ENCODE results near the gene ITPRID2. TPM values are rescaled to one million over a fixed set of nuclear protein-coding genes. Genes with fewer than 3 reads are reported as not detected.

The ITPRID2 gene
- total RNA-seq, 2 experiments from 2014 or later = 38.0 to 39.2 TPM

DNA sequence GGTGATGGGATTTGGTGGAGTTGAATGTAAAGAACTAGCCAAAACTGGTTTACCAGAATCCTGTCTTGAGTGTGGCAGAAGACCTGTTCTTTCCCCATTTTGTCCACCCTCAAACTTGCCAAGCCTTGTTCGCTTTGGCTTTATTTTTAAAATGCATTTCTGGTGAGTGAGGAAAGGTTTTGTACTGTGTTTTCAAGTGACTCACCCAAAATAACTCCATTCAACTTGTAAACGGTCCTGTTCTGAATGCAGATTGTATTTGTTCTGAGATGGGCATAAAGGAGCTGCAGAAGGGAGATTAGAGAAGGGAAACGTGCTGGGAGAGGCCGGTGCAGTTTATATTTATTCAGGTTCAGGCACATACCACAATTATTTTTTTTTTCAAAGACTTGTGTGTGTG is 5.3 kb upstream of the ITPRID2 start:
- no peak overlapping the region for H3K4me3 Mint-ChIP-seq
- peaks cover 2% of the 10 kb centered on the region for H3K4me1 Mint-ChIP-seq (ENCODE audit: low read depth)
- H3K27ac Mint-ChIP-seq = no peak overlapping the region
- no peaks in the 10 kb centered on the region for H3K9me3 Mint-ChIP-seq
- no peak for DNase-seq
- POLR2A ChIA-PET = no interaction called here
- no peaks in the 10 kb centered on the region for H3K36me3 Mint-ChIP-seq
- H3K27me3 Mint-ChIP-seq = peaks cover 24% of the 10 kb centered on the region
- intact Hi-C loops (cut with micrococcal nuclease) = no loop called here
- CTCF ChIA-PET = no interaction called here

- intact Hi-C loops (cut with micrococcal nuclease) = no loop called here
- POLR2A ChIA-PET = no interaction called here
- CTCF ChIA-PET = no interaction called here
- no peak for DNase-seq
- no peaks in the 10 kb centered on the region for H3K9me3 Mint-ChIP-seq
- H3K36me3 Mint-ChIP-seq = no peaks in the 10 kb centered on the region
- peaks cover 3% of the 10 kb centered on the region for H3K4me1 Mint-ChIP-seq (ENCODE audit: low read depth)
- no peak overlapping the region for H3K27ac Mint-ChIP-seq
- peaks cover 24% of the 10 kb centered on the region for H3K27me3 Mint-ChIP-seq
- H3K4me3 Mint-ChIP-seq = no peak overlapping the region
Measured at GRCh38 chr2:181887045-181887444, 4.5 kb upstream of the ITPRID2 start.

- DNase-seq = no peak
- CTCF ChIA-PET = interaction anchor here (1.4 kb wide), 1 partner anchor 147 kb away, joined by 5 read pairs; no protein-coding TSS in a partner anchor
- H3K27ac Mint-ChIP-seq = no peak overlapping the region
- H3K36me3 Mint-ChIP-seq = peaks cover 8% of the 10 kb centered on the region
- peaks cover 22% of the 10 kb centered on the region for H3K27me3 Mint-ChIP-seq
- intact Hi-C loops (cut with micrococcal nuclease) = loop anchor here (5.0 to 10.0 kb wide), 7 partner anchors 63 to 1882 kb away; partner anchors contain the start of genes CWC22, DNAJC10, ITGA4 and UBE2E3
- POLR2A ChIA-PET = no interaction called here
- no peak overlapping the region for H3K4me3 Mint-ChIP-seq
- peaks cover 19% of the 10 kb centered on the region for H3K4me1 Mint-ChIP-seq (ENCODE audit: low read depth)
- no peaks in the 10 kb centered on the region for H3K9me3 Mint-ChIP-seq
Measured at GRCh38 chr2:181889776-181890175, 1.8 kb upstream of the ITPRID2 start.

DNA sequence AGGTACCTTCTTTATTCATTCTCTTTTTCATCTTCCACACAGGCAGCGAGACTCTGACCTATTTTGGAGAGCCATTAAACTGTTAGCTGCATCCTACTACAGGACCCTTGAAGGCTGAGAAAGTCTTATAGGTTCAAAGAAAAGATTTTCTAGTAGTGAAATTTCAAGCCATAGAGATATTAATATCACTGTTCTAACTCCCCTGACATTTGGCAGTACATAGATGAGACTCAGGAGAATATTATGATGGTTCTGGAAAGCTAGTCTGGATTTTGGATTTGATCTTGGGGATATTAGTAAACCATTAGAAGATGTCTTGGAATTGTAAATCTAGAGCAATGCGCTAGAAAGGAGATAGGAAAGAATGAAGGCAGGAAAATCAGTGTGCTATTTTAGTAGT is 1.3 kb upstream of the ITPRID2 start:
- DNase-seq = no peak
- H3K4me1 Mint-ChIP-seq (ENCODE audit: low read depth) = peaks cover 19% of the 10 kb centered on the region
- no peak overlapping the region for H3K27ac Mint-ChIP-seq
- H3K27me3 Mint-ChIP-seq = peaks cover 20% of the 10 kb centered on the region
- H3K4me3 Mint-ChIP-seq = no peak overlapping the region
- H3K9me3 Mint-ChIP-seq = no peaks in the 10 kb centered on the region
- ChIA-PET CTCF (interaction anchor here (1.1 to 1.4 kb wide), 2 partner anchors 148 to 167 kb away, joined by 3 to 5 read pairs; no protein-coding TSS in a partner anchor), POLR2A (no interaction called here)
- H3K36me3 Mint-ChIP-seq = peaks cover 8% of the 10 kb centered on the region
- intact Hi-C loops (cut with micrococcal nuclease) = loop anchor here (5.0 to 10.0 kb wide), 7 partner anchors 62 to 1883 kb away; partner anchors contain the start of genes CWC22, DNAJC10, ITGA4 and UBE2E3

DNA sequence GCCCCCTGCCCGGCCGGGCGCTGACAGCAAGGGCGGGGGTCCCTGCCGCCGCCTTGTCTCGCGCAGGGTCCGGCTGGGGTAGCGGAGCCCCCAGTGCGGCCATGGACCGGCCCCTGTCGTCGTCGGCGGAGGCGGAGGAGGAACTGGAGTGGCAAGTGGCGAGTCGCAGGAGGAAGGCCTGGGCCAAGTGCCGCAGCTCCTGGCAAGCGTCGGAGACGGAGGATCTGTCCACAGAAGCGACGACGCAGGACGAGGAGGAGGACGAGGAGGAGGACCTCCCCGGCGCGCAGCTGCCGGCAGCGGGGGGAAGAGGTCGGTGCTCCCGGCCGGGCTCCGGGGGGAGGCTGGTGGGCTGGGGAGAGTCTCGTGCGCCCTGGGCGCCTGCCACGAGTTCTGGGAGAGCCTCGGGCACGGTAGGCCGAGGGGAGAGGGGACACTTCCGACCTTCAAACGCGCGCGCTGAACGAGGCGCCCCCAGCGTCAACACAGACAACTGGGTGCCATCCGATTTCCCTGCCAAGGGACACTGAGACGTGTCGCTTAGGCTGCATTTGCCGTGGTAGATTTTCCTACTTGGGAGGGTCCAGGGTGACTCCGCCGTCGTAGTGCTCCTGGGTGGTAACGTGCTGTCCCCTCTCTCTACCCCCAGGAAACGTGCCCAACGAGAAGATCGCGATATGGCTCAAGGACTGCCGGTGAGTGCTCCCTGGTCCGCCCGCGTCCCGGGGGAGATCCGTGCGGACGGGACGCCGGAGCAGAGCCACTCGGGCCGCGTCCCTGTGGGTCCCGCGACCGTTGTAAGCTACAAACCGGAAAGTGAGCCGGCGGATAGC is 652 bp downstream of the ITPRID2 start:
- peak; percentile 68 for DNase-seq
- Mint-ChIP-seq H3K4me3 (peak overlapping the region; percentile 96), H3K4me1 (ENCODE audit: low read depth) (peaks cover 23% of the 10 kb centered on the region), H3K9me3 (no peaks in the 10 kb centered on the region), H3K27me3 (peaks cover 7% of the 10 kb centered on the region), H3K27ac (peak overlapping the region; percentile 77), H3K36me3 (peaks cover 10% of the 10 kb centered on the region)
- ChIA-PET CTCF (interaction anchor here (0.6 to 2.1 kb wide), 6 partner anchors 9 to 154 kb away, joined by 3 to 13 read pairs (median 4); no protein-coding TSS in a partner anchor), POLR2A (interaction anchor here (1.1 kb wide), 1 partner anchor 15 kb away, joined by 6 read pairs; no protein-coding TSS in a partner anchor)
- intact Hi-C loops (cut with micrococcal nuclease) = loop anchor here (1.0 to 10.0 kb wide), 9 partner anchors 15 to 1885 kb away; partner anchors contain the start of genes CWC22, DNAJC10, ITGA4 and UBE2E3

- H3K36me3 Mint-ChIP-seq = peaks cover 10% of the 10 kb centered on the region
- DNase-seq = no peak
- intact Hi-C loops (cut with micrococcal nuclease) = loop anchor here (1.0 to 10.0 kb wide), 8 partner anchors 59 to 1886 kb away; partner anchors contain the start of genes CWC22, DNAJC10, ITGA4 and UBE2E3
- peaks cover 7% of the 10 kb centered on the region for H3K27me3 Mint-ChIP-seq
- peaks cover 23% of the 10 kb centered on the region for H3K4me1 Mint-ChIP-seq (ENCODE audit: low read depth)
- H3K27ac Mint-ChIP-seq = peak overlapping the region; percentile 13
- POLR2A ChIA-PET = interaction anchor here (1.1 kb wide), 1 partner anchor 14 kb away, joined by 6 read pairs; no protein-coding TSS in a partner anchor
- no peaks in the 10 kb centered on the region for H3K9me3 Mint-ChIP-seq
- peak overlapping the region; percentile 96 for H3K4me3 Mint-ChIP-seq
- CTCF ChIA-PET = interaction anchor here (0.6 to 2.1 kb wide), 7 partner anchors 8 to 253 kb away, joined by 3 to 13 read pairs (median 3); no protein-coding TSS in a partner anchor
Measured at GRCh38 chr2:181892799-181893435, 1.4 kb downstream of the ITPRID2 start.

DNA sequence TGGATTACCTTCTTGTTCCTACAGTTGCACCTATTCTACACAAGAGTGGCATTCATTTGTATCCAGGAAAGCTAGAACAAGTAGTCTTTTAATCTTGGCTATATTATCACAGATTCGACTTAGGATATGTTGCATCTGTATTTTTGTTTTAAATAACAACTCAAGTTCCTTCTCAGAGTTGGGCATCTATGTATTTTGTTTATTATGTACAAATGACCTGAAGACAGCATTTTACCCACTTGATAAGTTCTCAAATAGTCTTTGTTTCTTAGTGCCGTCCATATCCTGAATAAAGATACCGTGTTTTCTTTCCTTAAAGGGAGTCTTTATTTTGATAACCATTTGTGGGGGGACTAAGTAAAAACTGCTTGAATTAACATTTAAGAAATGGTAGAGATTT is 2.9 kb downstream of the ITPRID2 start:
- Mint-ChIP-seq H3K4me3 (no peak overlapping the region), H3K27me3 (peaks cover 5% of the 10 kb centered on the region), H3K4me1 (ENCODE audit: low read depth) (peaks cover 25% of the 10 kb centered on the region), H3K36me3 (peaks cover 16% of the 10 kb centered on the region), H3K9me3 (no peaks in the 10 kb centered on the region), H3K27ac (no peak overlapping the region)
- no peak for DNase-seq
- CTCF ChIA-PET = interaction anchor here (0.7 kb wide), 1 partner anchor 43 kb away, joined by 3 read pairs; no protein-coding TSS in a partner anchor
- intact Hi-C loops (cut with micrococcal nuclease) = loop anchor here (5.0 to 10.0 kb wide), 7 partner anchors 58 to 1887 kb away; partner anchors contain the start of genes CWC22, DNAJC10, ITGA4 and UBE2E3
- POLR2A ChIA-PET = no interaction called here

- peaks cover 29% of the 10 kb centered on the region for H3K4me1 Mint-ChIP-seq (ENCODE audit: low read depth)
- no peak overlapping the region for H3K27ac Mint-ChIP-seq
- ChIA-PET CTCF (interaction anchor here (1.7 kb wide), 1 partner anchor 9 kb away, joined by 10 read pairs; no protein-coding TSS in a partner anchor), POLR2A (no interaction called here)
- no peaks in the 10 kb centered on the region for H3K9me3 Mint-ChIP-seq
- intact Hi-C loops (cut with micrococcal nuclease) = loop anchor here (10.0 kb wide), 2 partner anchors 791 to 911 kb away; partner anchors contain the start of gene UBE2E3
- H3K27me3 Mint-ChIP-seq = peaks cover 2% of the 10 kb centered on the region
- no peak for DNase-seq
- no peak overlapping the region for H3K4me3 Mint-ChIP-seq
- peaks cover 23% of the 10 kb centered on the region for H3K36me3 Mint-ChIP-seq
Measured at GRCh38 chr2:181895818-181896217, 4.3 kb downstream of the ITPRID2 start.

DNA sequence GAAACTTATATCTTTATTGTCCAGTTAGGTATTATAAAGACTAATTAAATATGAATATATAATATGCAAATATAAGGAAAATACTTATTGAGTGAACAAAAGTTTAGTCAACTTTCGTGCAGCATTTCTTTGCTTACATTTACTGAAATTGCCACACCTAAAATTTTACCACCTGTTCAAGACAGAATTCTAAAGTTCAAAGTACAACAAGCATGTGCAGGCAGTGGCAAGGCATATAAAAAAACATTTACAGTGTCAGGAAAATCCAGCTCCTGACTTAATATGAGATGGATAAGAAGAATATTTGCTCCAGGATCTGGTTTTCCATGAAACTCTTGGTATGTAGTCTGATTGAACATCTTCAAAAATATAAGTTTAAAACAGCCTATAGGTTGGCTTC is 4.8 kb downstream of the ITPRID2 start:
- Mint-ChIP-seq H3K4me1 (ENCODE audit: low read depth) (peaks cover 27% of the 10 kb centered on the region), H3K9me3 (no peaks in the 10 kb centered on the region), H3K4me3 (no peak overlapping the region), H3K27ac (no peak overlapping the region), H3K27me3 (no peaks in the 10 kb centered on the region), H3K36me3 (peaks cover 27% of the 10 kb centered on the region)
- ChIA-PET POLR2A (no interaction called here), CTCF (interaction anchor here (1.3 to 1.9 kb wide), 4 partner anchors 8 to 154 kb away, joined by 3 to 10 read pairs (median 6); no protein-coding TSS in a partner anchor)
- DNase-seq = no peak
- intact Hi-C loops (cut with micrococcal nuclease) = loop anchor here (10.0 kb wide), 2 partner anchors 791 to 911 kb away; partner anchors contain the start of gene UBE2E3

- ChIA-PET POLR2A (no interaction called here), CTCF (interaction anchor here (1.6 kb wide), 1 partner anchor 55 kb away, joined by 7 read pairs; no protein-coding TSS in a partner anchor)
- Mint-ChIP-seq H3K4me3 (no peak overlapping the region), H3K4me1 (ENCODE audit: low read depth) (peaks cover 12% of the 10 kb centered on the region), H3K36me3 (peaks cover 45% of the 10 kb centered on the region), H3K27ac (no peak overlapping the region), H3K9me3 (no peaks in the 10 kb centered on the region), H3K27me3 (no peaks in the 10 kb centered on the region)
- no peak for DNase-seq
- intact Hi-C loops (cut with micrococcal nuclease) = no loop called here
Measured at GRCh38 chr2:181900007-181900651, 8.6 kb downstream of the ITPRID2 start.

GRCh38 chr2:181902625-181903024 is 11.1 kb downstream of the ITPRID2 start:
- H3K27ac Mint-ChIP-seq = no peak overlapping the region
- no peak overlapping the region for H3K4me3 Mint-ChIP-seq
- H3K4me1 Mint-ChIP-seq (ENCODE audit: low read depth) = peaks cover 11% of the 10 kb centered on the region
- no peak for DNase-seq
- no peaks in the 10 kb centered on the region for H3K9me3 Mint-ChIP-seq
- peaks cover 48% of the 10 kb centered on the region for H3K36me3 Mint-ChIP-seq
- no peaks in the 10 kb centered on the region for H3K27me3 Mint-ChIP-seq
- CTCF ChIA-PET = interaction anchor here (1.4 to 3.2 kb wide), 6 partner anchors 11 to 188 kb away, joined by 3 to 10 read pairs (median 4); partner anchors contain the start of gene ITPRID2
- intact Hi-C loops (cut with micrococcal nuclease) = no loop called here
- POLR2A ChIA-PET = no interaction called here

Measured in activated CD4-positive, alpha-beta memory T cell treated with anti-CD3 and anti-CD28 coated beads for 36 hours (primary cell).